NCI-H146 treated with DMSO at 0.1 percent for 48 hours (cell line): ENCODE results near the gene DISC1.
"Not testable (repeated sequence)": the region's sequence is repeated elsewhere in the genome, so short reads cannot be mapped to it uniquely, and the experiment has no call there.

Experiments used
- DNase-seq: peaks from one replicate; lab custom pipeline; 2025; ENCODE audit not compliant: unreplicated experiment; lab: John Stamatoyannopoulos, UW

The DISC1 gene

GRCh38 chr1:231724041-231724440 lies 97.5 kb downstream of the DISC1 start:
- DNase-seq, result no peak

GRCh38 chr1:231724876-231725647 lies 98.5 kb downstream of the DISC1 start:
- no peak for DNase-seq

DNA sequence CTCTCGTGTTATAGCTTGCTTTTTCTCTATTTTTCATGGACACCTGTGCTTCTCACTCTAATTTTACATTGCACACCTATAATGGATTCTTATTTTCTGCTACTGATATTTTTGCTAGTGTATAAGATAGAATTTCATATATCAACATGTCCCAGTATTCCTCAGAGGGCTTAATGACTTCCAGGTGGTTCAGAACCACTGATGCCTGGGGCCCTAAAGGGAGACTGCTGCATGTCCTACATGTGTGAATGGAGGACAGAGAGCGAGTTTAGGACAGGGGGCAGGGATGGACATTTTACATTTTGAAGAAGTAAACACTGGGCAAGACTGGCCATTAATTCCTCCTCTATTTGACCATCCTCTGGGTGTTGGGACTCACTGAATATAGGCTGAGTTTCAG lies 100.6 kb downstream of the DISC1 start:
- no peak for DNase-seq

- not testable (repeated sequence) for DNase-seq
Measured at GRCh38 chr1:231728987-231729386, 102.4 kb downstream of the DISC1 start.

- no peak for DNase-seq
Measured at GRCh38 chr1:231729544-231729943, 103.0 kb downstream of the DISC1 start.

GRCh38 chr1:231731268-231731667 lies 104.7 kb downstream of the DISC1 start:
- DNase-seq, result no peak

- no peak for DNase-seq
Measured at GRCh38 chr1:231733063-231733462, 106.5 kb downstream of the DISC1 start.

GRCh38 chr1:231733672-231734071 lies 107.1 kb downstream of the DISC1 start:
- no peak for DNase-seq

- no peak for DNase-seq
Measured at GRCh38 chr1:231734417-231734816, 107.8 kb downstream of the DISC1 start.

DNA sequence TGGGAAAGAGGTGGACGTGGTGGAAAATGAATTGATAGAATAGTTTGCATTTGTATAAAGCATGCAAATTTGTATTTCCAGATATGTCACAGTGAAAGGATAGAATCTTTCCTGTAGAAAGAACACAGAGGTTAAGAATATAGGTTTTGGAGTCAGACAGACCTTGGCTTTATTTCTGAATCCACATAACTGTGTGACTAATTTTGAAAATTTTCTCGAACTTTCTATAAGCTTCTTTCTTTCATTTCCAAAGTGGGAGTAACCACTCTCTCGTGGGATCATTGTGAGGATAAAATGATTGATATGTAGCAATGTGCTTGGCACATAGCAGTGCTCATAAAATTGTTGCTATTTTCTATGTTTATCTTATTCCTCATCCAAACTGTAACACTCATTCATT lies 108.8 kb downstream of the DISC1 start:
- no peak for DNase-seq

GRCh38 chr1:231735941-231736340 lies 109.4 kb downstream of the DISC1 start:
- no peak for DNase-seq

DNA sequence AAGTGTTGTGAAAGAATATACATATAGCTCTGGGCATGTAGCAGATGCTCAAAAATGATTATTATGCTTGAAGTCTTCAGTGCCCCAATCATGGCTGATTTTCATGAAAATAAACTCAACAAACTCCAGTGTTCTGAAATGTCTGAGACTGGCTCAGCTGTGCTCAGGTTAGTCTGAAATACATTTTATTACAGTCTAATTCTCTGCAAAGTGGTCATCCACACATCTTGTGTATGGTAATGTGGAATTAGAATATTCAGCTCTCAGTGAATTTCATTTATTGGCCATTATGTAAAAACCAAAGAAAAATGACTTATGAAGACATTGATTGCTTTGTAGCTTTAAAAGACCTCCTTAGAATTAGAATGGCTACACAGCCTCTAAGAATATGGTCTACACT lies 109.9 kb downstream of the DISC1 start:
- DNase-seq, result no peak

GRCh38 chr1:231738554-231738953 lies 112.0 kb downstream of the DISC1 start:
- no peak for DNase-seq

DNA sequence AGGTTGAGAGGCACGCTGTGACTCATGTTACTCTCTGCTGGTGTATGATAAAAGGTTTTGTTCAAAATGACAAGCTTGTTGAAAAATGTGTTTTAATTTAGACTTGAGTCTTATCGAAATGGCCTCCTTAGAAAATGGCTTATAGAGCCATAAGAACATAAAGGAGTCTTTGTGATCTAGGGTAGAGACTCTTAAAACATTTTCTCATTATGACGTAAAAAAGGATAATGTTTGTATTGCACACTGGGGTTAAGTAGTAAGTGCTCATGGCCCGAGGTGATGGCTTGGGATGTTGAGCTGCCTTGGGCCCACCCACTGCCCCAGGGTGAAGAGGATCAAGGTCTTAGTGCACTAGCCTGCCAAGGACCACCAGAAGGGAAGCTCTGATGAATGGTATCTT lies 117.4 kb downstream of the DISC1 start:
- no peak for DNase-seq

GRCh38 chr1:231748760-231749415 lies 122.3 kb downstream of the DISC1 start:
- DNase-seq, result peak; percentile 41

GRCh38 chr1:231750296-231750695 lies 123.7 kb downstream of the DISC1 start:
- no peak for DNase-seq

DNA sequence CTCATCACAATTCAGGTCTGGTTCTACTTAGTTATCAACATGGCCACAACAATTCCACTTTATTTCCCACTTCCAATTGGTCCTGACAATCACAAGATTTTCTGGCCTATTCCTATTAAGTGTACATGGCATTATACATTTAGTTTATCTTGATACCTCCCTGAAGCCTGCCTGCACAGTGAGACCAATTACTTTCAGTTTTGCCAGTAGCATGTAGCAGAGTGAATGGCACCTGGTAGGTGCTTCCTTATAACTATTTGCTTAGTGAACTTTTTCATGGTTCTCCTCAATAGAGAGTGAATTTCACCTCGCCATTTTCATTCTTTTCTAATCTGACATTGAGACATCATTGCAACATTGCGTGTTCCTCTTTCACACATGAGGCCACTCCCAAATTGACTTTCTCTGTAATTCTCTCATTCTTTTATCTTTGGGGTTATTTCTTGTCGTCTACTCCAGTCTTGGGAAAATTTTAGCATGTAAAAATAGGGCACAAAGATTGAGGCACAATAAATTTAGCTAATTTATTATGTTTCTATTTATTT lies 124.3 kb downstream of the DISC1 start:
- no peak for DNase-seq

- DNase-seq, result no peak
Measured at GRCh38 chr1:231751415-231751814, 124.8 kb downstream of the DISC1 start.

DNA sequence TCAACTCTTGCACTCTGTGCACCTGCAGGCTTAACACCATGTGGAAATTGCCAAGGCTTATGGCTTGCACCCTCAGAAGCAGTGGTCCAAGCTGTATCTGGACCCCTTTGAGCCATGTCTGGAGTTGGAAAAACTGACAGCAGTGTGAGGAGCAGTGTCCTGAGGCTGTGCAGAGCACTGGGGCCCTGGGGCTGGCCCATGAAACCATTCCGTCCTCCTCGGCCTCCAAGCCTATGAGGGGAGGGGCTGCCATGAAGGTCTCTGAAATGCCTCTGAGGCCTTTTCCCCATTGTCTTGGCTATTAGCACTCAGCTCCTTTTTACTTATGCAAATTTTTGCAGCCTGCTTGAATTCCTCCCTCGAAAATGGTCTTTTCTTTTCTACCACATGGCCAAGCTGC lies 126.7 kb downstream of the DISC1 start:
- DNase-seq, result no peak

- DNase-seq, result no peak
Measured at GRCh38 chr1:231757101-231757404, 130.5 kb downstream of the DISC1 start.

DNA sequence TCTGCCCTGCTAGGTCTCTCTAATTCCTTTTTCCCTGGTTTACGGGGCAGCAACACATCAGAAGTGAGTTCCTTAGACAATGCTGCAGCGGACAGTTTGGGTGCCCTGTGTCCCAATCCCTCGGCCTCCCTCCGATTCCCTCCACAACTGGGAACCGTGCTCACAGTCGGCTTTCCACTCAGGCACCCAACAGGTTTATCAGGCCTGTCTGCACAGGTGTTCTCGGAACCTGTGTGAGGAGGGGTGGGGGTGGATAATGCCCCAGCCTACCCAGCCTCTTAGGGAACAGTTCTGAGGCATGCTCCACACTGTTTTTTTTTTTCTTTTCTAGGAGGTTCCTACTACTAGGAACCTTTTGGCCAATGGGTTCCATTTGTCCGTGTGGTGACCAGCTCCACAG lies 131.2 kb downstream of the DISC1 start:
- DNase-seq, result no peak

DNA sequence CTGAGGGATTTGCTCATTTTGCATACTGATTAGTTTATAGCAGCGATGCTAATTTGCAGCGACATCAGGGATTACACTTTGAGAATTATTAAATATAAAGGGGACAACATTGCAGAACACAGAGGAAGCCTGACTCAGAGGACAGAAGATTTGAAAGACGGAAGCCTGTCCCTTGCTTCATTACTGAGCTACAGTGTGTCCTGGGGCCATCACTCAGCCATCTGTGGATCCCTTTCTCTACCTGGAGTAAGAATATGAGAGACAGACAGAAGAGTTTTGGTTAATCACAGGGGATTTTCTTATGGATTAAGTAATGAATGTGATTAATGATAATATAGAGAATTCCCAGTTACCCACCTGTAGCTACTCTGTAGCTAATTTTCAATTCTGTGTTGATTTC lies 134.7 kb downstream of the DISC1 start:
- DNase-seq, result no peak
